ENCODE data around the gene AMDHD2. TPM values are rescaled to one million over a fixed set of nuclear protein-coding genes. Genes with fewer than 3 reads are reported as not detected.
A peak's percentile ranks its signal among the peaks of the same experiment; 100 is the strongest.

The AMDHD2 gene
- total RNA-seq, 1 donor from 2014 or later: 7.3 TPM

- no peaks in the 10 kb centered on the region for H3K27me3 ChIP-seq (ENCODE audit: control insufficient read depth in 3 of 3, insufficient read depth in 3 of 3, low read length in 3 of 3)
- no peak overlapping the region for H3K27ac ChIP-seq (ENCODE audit: low read depth, low read length)
- H3K9me3 ChIP-seq (ENCODE audit: control insufficient read depth in 3 of 3, low read length in 3 of 3): no peaks in the 10 kb centered on the region
- no peak overlapping the region for H3K9ac ChIP-seq (ENCODE audit: low read depth in 1 of 3, low read length in 3 of 3)
- peaks cover 34 to 42% (median 41%) of the 10 kb centered on the region in 3 donors for H3K36me3 ChIP-seq (ENCODE audit: control insufficient read depth in 3 of 3, insufficient read depth in 3 of 3, low read length in 3 of 3)
- H3K4me3 ChIP-seq (ENCODE audit: low read length in 3 of 3): no peak overlapping the region
- peaks cover 7 to 25% (median 13%) of the 10 kb centered on the region in 3 donors for H3K4me1 ChIP-seq (ENCODE audit: control insufficient read depth in 3 of 3, insufficient read depth in 3 of 3, low read length in 3 of 3)
Observed at GRCh38 chr16:2527071-2527783, 7.1 kb downstream of the AMDHD2 start.

DNA sequence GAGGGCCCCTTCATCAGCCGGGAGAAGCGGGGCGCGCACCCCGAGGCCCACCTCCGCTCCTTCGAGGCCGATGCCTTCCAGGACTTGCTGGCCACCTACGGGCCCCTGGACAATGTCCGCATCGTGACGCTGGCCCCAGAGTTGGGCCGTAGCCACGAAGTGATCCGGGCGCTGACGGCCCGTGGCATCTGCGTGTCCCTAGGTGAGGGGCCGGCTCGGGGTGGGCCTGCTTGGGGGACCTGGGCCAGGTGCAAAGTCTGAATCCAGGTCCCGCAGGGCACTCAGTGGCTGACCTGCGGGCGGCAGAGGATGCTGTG, 7.6 kb downstream of the AMDHD2 start:
- H3K9me3 ChIP-seq (ENCODE audit: control insufficient read depth in 3 of 3, low read length in 3 of 3): no peaks in the 10 kb centered on the region
- no peak overlapping the region for H3K27ac ChIP-seq (ENCODE audit: low read depth, low read length)
- H3K9ac ChIP-seq (ENCODE audit: low read depth in 1 of 3, low read length in 3 of 3): no peak overlapping the region
- no peaks in the 10 kb centered on the region for H3K27me3 ChIP-seq (ENCODE audit: control insufficient read depth in 3 of 3, insufficient read depth in 3 of 3, low read length in 3 of 3)
- peaks cover 34 to 42% (median 41%) of the 10 kb centered on the region in 3 donors for H3K36me3 ChIP-seq (ENCODE audit: control insufficient read depth in 3 of 3, insufficient read depth in 3 of 3, low read length in 3 of 3)
- no peak overlapping the region for H3K4me3 ChIP-seq (ENCODE audit: low read length in 3 of 3)
- peaks cover 12 to 30% (median 17%) of the 10 kb centered on the region in 3 donors for H3K4me1 ChIP-seq (ENCODE audit: control insufficient read depth in 3 of 3, insufficient read depth in 3 of 3, low read length in 3 of 3)

GRCh38 chr16:2528161-2529060, 8.2 kb downstream of the AMDHD2 start:
- Histone ChIP-seq H3K27ac (ENCODE audit: low read depth, low read length) (no peak overlapping the region), H3K4me1 (ENCODE audit: control insufficient read depth in 3 of 3, insufficient read depth in 3 of 3, low read length in 3 of 3) (peaks cover 13 to 28% (median 18%) of the 10 kb centered on the region in 3 donors), H3K9me3 (ENCODE audit: control insufficient read depth in 3 of 3, low read length in 3 of 3) (no peaks in the 10 kb centered on the region), H3K4me3 (ENCODE audit: low read length in 3 of 3) (no peak overlapping the region), H3K36me3 (ENCODE audit: control insufficient read depth in 3 of 3, insufficient read depth in 3 of 3, low read length in 3 of 3) (peaks cover 31 to 40% (median 38%) of the 10 kb centered on the region in 3 donors), H3K27me3 (ENCODE audit: control insufficient read depth in 3 of 3, insufficient read depth in 3 of 3, low read length in 3 of 3) (no peaks in the 10 kb centered on the region), H3K9ac (ENCODE audit: low read depth in 1 of 3, low read length in 3 of 3) (no peak overlapping the region)

GRCh38 chr16:2529061-2529931, 9.1 kb downstream of the AMDHD2 start:
- Histone ChIP-seq H3K9me3 (ENCODE audit: control insufficient read depth in 3 of 3, low read length in 3 of 3) (no peaks in the 10 kb centered on the region), H3K9ac (ENCODE audit: low read depth in 1 of 3, low read length in 3 of 3) (no peak overlapping the region), H3K4me3 (ENCODE audit: low read length in 3 of 3) (no peak overlapping the region), H3K27ac (ENCODE audit: low read depth, low read length) (no peak overlapping the region), H3K36me3 (ENCODE audit: control insufficient read depth in 3 of 3, insufficient read depth in 3 of 3, low read length in 3 of 3) (peaks cover 25 to 31% (median 29%) of the 10 kb centered on the region in 3 donors), H3K27me3 (ENCODE audit: control insufficient read depth in 3 of 3, insufficient read depth in 3 of 3, low read length in 3 of 3) (no peaks in the 10 kb centered on the region), H3K4me1 (ENCODE audit: control insufficient read depth in 3 of 3, insufficient read depth in 3 of 3, low read length in 3 of 3) (peaks cover 13 to 24% (median 18%) of the 10 kb centered on the region in 3 donors)

- peaks cover 24 to 28% (median 25%) of the 10 kb centered on the region in 3 donors for H3K36me3 ChIP-seq (ENCODE audit: control insufficient read depth in 3 of 3, insufficient read depth in 3 of 3, low read length in 3 of 3)
- H3K27me3 ChIP-seq (ENCODE audit: control insufficient read depth in 3 of 3, insufficient read depth in 3 of 3, low read length in 3 of 3): no peaks in the 10 kb centered on the region
- peaks cover 13 to 24% (median 18%) of the 10 kb centered on the region in 3 donors for H3K4me1 ChIP-seq (ENCODE audit: control insufficient read depth in 3 of 3, insufficient read depth in 3 of 3, low read length in 3 of 3)
- peak overlapping the region in 1 of 3 donors; percentile 25 for H3K9ac ChIP-seq (ENCODE audit: low read depth in 1 of 3, low read length in 3 of 3)
- H3K9me3 ChIP-seq (ENCODE audit: control insufficient read depth in 3 of 3, low read length in 3 of 3): no peaks in the 10 kb centered on the region
- H3K4me3 ChIP-seq (ENCODE audit: low read length in 3 of 3): no peak overlapping the region
- no peak overlapping the region for H3K27ac ChIP-seq (ENCODE audit: low read depth, low read length)
Observed at GRCh38 chr16:2529961-2530628, 9.9 kb downstream of the AMDHD2 start.

GRCh38 chr16:2530629-2531318, 10.6 kb downstream of the AMDHD2 start:
- Histone ChIP-seq H3K36me3 (ENCODE audit: control insufficient read depth in 3 of 3, insufficient read depth in 3 of 3, low read length in 3 of 3) (peaks cover 24 to 27% (median 25%) of the 10 kb centered on the region in 3 donors), H3K4me1 (ENCODE audit: control insufficient read depth in 3 of 3, insufficient read depth in 3 of 3, low read length in 3 of 3) (peaks cover 13 to 27% (median 19%) of the 10 kb centered on the region in 3 donors), H3K27ac (ENCODE audit: low read depth, low read length) (peak overlapping the region; percentile 95), H3K9ac (ENCODE audit: low read depth in 1 of 3, low read length in 3 of 3) (peak overlapping the region in 2 of 3 donors; percentile 71 to 85), H3K9me3 (ENCODE audit: control insufficient read depth in 3 of 3, low read length in 3 of 3) (no peaks in the 10 kb centered on the region), H3K4me3 (ENCODE audit: low read length in 3 of 3) (peak overlapping the region in 1 of 3 donors; percentile 83), H3K27me3 (ENCODE audit: control insufficient read depth in 3 of 3, insufficient read depth in 3 of 3, low read length in 3 of 3) (no peaks in the 10 kb centered on the region)

DNA sequence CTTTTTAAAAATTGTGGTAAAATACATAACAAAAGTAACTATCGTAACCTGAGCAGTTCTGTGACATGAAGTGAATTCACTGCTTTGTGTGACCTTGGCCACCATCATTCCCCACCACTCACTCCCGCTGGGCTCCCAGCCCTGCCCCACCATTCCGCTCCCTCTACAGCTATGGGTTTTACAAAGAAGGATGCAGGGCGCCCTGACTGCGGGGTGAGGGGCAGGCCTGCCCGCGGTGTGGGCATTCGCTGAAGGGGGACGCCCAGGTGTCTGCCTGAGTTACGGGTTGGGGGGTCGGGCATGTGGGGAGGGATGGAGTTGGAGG, 11.2 kb downstream of the AMDHD2 start, which contains the start of gene CEMP1:
Gene CEMP1 (minus strand): TSS at position 38 of the 325 bp plus-strand sequence. CDS start 335 bp downstream, outside the sequence.
- Histone ChIP-seq H3K27ac (ENCODE audit: low read depth, low read length) (peak within 1 kb of the TSS; percentile 95), H3K27me3 (ENCODE audit: control insufficient read depth in 3 of 3, insufficient read depth in 3 of 3, low read length in 3 of 3) (no peaks in the 10 kb centered on the region), H3K4me3 (ENCODE audit: low read length in 3 of 3) (peak within 1 kb of the TSS; percentile 79 to 88 (median 87)), H3K4me1 (ENCODE audit: control insufficient read depth in 3 of 3, insufficient read depth in 3 of 3, low read length in 3 of 3) (peaks cover 17 to 32% (median 24%) of the 10 kb centered on the region in 3 donors), H3K9ac (ENCODE audit: low read depth in 1 of 3, low read length in 3 of 3) (peak within 1 kb of the TSS; percentile 85 to 93 (median 91)), H3K9me3 (ENCODE audit: control insufficient read depth in 3 of 3, low read length in 3 of 3) (no peaks in the 10 kb centered on the region), H3K36me3 (ENCODE audit: control insufficient read depth in 3 of 3, insufficient read depth in 3 of 3, low read length in 3 of 3) (peaks cover 20 to 24% (median 22%) of the 10 kb centered on the region in 3 donors)

DNA sequence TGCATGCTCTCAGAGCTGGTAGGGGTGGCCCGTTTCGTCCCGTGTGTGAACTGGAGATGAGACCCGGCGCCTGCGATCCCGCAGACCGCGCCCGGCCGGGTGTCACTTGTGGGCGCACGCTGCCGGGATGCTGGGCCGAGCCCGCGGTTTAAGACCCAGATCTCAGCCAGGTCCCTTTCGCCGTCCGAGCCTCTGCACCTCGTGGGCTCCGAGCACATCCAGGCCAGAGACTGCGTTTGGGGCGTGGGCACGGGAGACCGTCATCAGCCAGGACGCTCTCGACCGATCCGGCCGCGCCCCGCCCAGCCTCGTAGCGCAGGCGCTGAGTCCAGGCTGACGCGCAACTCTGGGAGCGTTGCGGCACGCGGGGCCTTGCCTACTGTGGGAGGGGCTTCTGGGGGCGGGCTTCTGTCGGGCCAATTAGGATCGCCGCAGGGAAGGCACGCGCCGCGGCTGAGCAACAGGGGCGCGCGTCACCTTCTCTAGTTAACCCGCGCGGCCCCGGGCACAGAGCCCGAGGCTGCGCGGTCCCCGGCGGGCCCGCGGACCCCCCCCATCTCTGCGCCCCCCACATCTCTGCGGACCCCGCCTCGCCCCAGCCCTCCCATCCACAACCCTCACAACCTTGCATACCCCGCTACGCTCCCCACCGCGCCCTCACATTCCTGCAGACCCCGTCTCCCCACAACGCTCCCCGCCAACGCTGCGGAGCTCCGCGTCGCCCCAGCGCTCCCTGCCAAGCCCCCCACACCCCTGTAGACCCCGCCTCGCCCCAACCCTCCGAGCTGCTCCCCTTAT, 11.7 kb downstream of the AMDHD2 start:
- peak overlapping the region; percentile 79 to 88 (median 87) for H3K4me3 ChIP-seq (ENCODE audit: low read length in 3 of 3)
- H3K27ac ChIP-seq (ENCODE audit: low read depth, low read length): peak overlapping the region; percentile 95
- H3K27me3 ChIP-seq (ENCODE audit: control insufficient read depth in 3 of 3, insufficient read depth in 3 of 3, low read length in 3 of 3): no peaks in the 10 kb centered on the region
- H3K4me1 ChIP-seq (ENCODE audit: control insufficient read depth in 3 of 3, insufficient read depth in 3 of 3, low read length in 3 of 3): peaks cover 18 to 34% (median 26%) of the 10 kb centered on the region in 3 donors
- peak overlapping the region; percentile 85 to 93 (median 91) for H3K9ac ChIP-seq (ENCODE audit: low read depth in 1 of 3, low read length in 3 of 3)
- no peaks in the 10 kb centered on the region for H3K9me3 ChIP-seq (ENCODE audit: control insufficient read depth in 3 of 3, low read length in 3 of 3)
- H3K36me3 ChIP-seq (ENCODE audit: control insufficient read depth in 3 of 3, insufficient read depth in 3 of 3, low read length in 3 of 3): peaks cover 18 to 22% (median 22%) of the 10 kb centered on the region in 3 donors
